SK-N-SH treated with all-trans-retinoic acid at 6 μM for 48 hours (cell line): ENCODE data around the gene BCKDHB.

Experiments
- ATAC-seq: fragments of 200-7000 bp; cut with Tn5 transposase; 3 replicates; pipeline ENCODE4 v1.9.1; 2020; ENCODE audit warnings: mild to moderate bottlenecking, moderate library complexity
- ARNTL ChIP-seq: fragments of 450-650 bp; formaldehyde crosslinking; IDR thresholded peaks from 2 replicates; pipeline ENCODE4 v1.5.0; 2020; ENCODE audit warnings: low read depth, mild to moderate bottlenecking, moderate library complexity, borderline replicate concordance
- BACH2 ChIP-seq: fragments of 250-450 bp; sonication (Bioruptor Pico); IDR thresholded peaks from 2 replicates; pipeline ENCODE4 v1.9.0; 2021; ENCODE audit warnings: mild to moderate bottlenecking, borderline replicate concordance
- CREB5 ChIP-seq: fragments of 250-450 bp; sonication (Bioruptor Pico); IDR thresholded peaks from 2 replicates; pipeline ENCODE4 v1.5.1; 2020; ENCODE audit warnings: low read depth, mild to moderate bottlenecking, moderate library complexity
- CSRNP3 ChIP-seq: fragments of 250-450 bp; sonication (Bioruptor Pico); IDR thresholded peaks from 2 replicates; pipeline ENCODE4 v1.5.1; 2021; ENCODE audit warnings: mild to moderate bottlenecking, moderate library complexity
- ESRRG ChIP-seq: fragments of 250-450 bp; sonication (Bioruptor Pico); IDR thresholded peaks from 2 replicates; pipeline ENCODE4 v1.6.1; 2021; ENCODE audit warnings: mild to moderate bottlenecking
- GLIS3 ChIP-seq: fragments of 250-450 bp; sonication (Bioruptor Pico); IDR thresholded peaks from 2 replicates; pipeline ENCODE4 v1.5.0; 2020; ENCODE audit warnings: mild to moderate bottlenecking, moderate library complexity
- ISL1 ChIP-seq: fragments of 250-450 bp; sonication (Bioruptor Pico); IDR thresholded peaks from 2 replicates; pipeline ENCODE4 v2.1.2; 2022; ENCODE audit warnings: mild to moderate bottlenecking, moderate library complexity
- POU6F1 ChIP-seq: fragments of 250-450 bp; sonication (Bioruptor Pico); IDR thresholded peaks from 2 replicates; pipeline ENCODE4 v1.8.0; 2021; ENCODE audit warnings: low read depth, mild to moderate bottlenecking, moderate library complexity, borderline replicate concordance
- PPARA ChIP-seq: fragments of 250-450 bp; sonication (Bioruptor Pico); IDR thresholded peaks from 2 replicates; pipeline ENCODE4 v1.5.0; 2020; ENCODE audit warnings: mild to moderate bottlenecking, borderline replicate concordance
- RARB ChIP-seq: fragments of 250-450 bp; sonication (Bioruptor Pico); IDR thresholded peaks from 2 replicates; pipeline ENCODE4 v1.8.0; 2021; ENCODE audit warnings: mild to moderate bottlenecking, moderate library complexity
- SNAI2 ChIP-seq: fragments of 250-450 bp; sonication (Bioruptor Pico); IDR thresholded peaks from 2 replicates; pipeline ENCODE4 v1.5.0; 2020; ENCODE audit warnings: mild to moderate bottlenecking, moderate library complexity
- TCF4 ChIP-seq: fragments of 250-450 bp; sonication (Bioruptor Pico); IDR thresholded peaks from 2 replicates; pipeline ENCODE4 v1.8.0; 2021; ENCODE audit warnings: mild to moderate bottlenecking, moderate library complexity, borderline replicate concordance
- TOX ChIP-seq: fragments of 250-450 bp; sonication (Bioruptor Pico); IDR thresholded peaks from 2 replicates; pipeline ENCODE4 v1.8.0; 2021; ENCODE audit warnings: mild to moderate bottlenecking, moderate library complexity, borderline replicate concordance
- TSHZ2 ChIP-seq: fragments of 250-450 bp; sonication (Bioruptor Pico); IDR thresholded peaks from 2 replicates; pipeline ENCODE4 v1.5.0; 2020; ENCODE audit warnings: mild to moderate bottlenecking, moderate library complexity
- ZC3H10 ChIP-seq: fragments of 250-450 bp; sonication (Bioruptor Pico); IDR thresholded peaks from 2 replicates; pipeline ENCODE4 v1.5.1; 2021; ENCODE audit warnings: mild to moderate bottlenecking, moderate library complexity
- ZFP3 ChIP-seq: fragments of 250-450 bp; sonication (Bioruptor Pico); IDR thresholded peaks from 2 replicates; pipeline ENCODE4 v1.5.0; 2020; ENCODE audit warnings: mild to moderate bottlenecking, moderate library complexity
- ZFP30 ChIP-seq: fragments of 450-650 bp; formaldehyde crosslinking; IDR thresholded peaks from 2 replicates; pipeline ENCODE4 v1.5.0; 2022; ENCODE audit warnings: mild to moderate bottlenecking, moderate library complexity
- ZNF565 ChIP-seq: fragments of 450-650 bp; formaldehyde crosslinking; conservative IDR thresholded peaks from 2 replicates; pipeline ENCODE4 v1.5.0; 2020; ENCODE audit warnings: low read depth, mild to moderate bottlenecking, moderate library complexity
- ZNF70 ChIP-seq: fragments of 450-650 bp; formaldehyde crosslinking; IDR thresholded peaks from 2 replicates; pipeline ENCODE4 v1.5.0; 2020; ENCODE audit warnings: mild to moderate bottlenecking, moderate library complexity

Gene BCKDHB

GRCh38 chr6:80134065-80134464, 27.6 kb downstream of the BCKDHB start:
- TF ChIP-seq CSRNP3 (CRISPR knock-in tag), result no peak
- TF ChIP-seq ESRRG (CRISPR knock-in tag), result no peak
- TF ChIP-seq BACH2 (CRISPR knock-in tag), result no peak
- no peak for TF ChIP-seq POU6F1 (CRISPR knock-in tag)
- TF ChIP-seq SNAI2 (CRISPR knock-in tag), result no peak
- TF ChIP-seq CREB5 (CRISPR knock-in tag), result no peak
- TF ChIP-seq ZC3H10 (CRISPR knock-in tag), result no peak
- TF ChIP-seq TCF4, result no peak
- TF ChIP-seq PPARA (CRISPR knock-in tag), result no peak
- no peak for TF ChIP-seq RARB (CRISPR knock-in tag)
- no peak for TF ChIP-seq GLIS3
- TF ChIP-seq ZNF70 (CRISPR knock-in tag), result no peak
- no peak for ATAC-seq

GRCh38 chr6:80142586-80142985, 36.1 kb downstream of the BCKDHB start:
- peak; percentile 34; the same call in 2 of the 3 replicates for ATAC-seq
- TF ChIP-seq CREB5 (CRISPR knock-in tag), result no peak
- no peak for TF ChIP-seq ZFP30 (CRISPR knock-in tag)
- no peak for TF ChIP-seq RARB (CRISPR knock-in tag)
- TF ChIP-seq TSHZ2 (CRISPR knock-in tag), result no peak
- TF ChIP-seq BACH2 (CRISPR knock-in tag), result no peak
- no peak for TF ChIP-seq ESRRG (CRISPR knock-in tag)
- no peak for TF ChIP-seq ZNF70 (CRISPR knock-in tag)
- no peak for TF ChIP-seq SNAI2 (CRISPR knock-in tag)
- TF ChIP-seq ARNTL, result no peak
- TF ChIP-seq ISL1 (CRISPR knock-in tag), result no peak
- TF ChIP-seq ZFP3 (CRISPR knock-in tag), result no peak

GRCh38 chr6:80143419-80143937, 37.0 kb downstream of the BCKDHB start:
- TF ChIP-seq ZNF565 (no peak), ISL1 (CRISPR knock-in tag) (peak; percentile 56)
- TF ChIP-seq, all 23 proteins: peak for 1
- peak; percentile 92 for ATAC-seq

GRCh38 chr6:80144753-80145315, 38.4 kb downstream of the BCKDHB start:
- ATAC-seq, result no peak
- TF ChIP-seq ZFP3 (CRISPR knock-in tag) (no peak), ISL1 (CRISPR knock-in tag) (no peak), BACH2 (CRISPR knock-in tag) (no peak), ESRRG (CRISPR knock-in tag) (no peak), TOX (CRISPR knock-in tag) (no peak)
